PC-3 (cell line): ENCODE measurements around the gene SPTLC3. TPM values are rescaled to one million over a fixed set of nuclear protein-coding genes. Genes with fewer than 3 reads are reported as not detected.

ENCODE experiments used
- ATAC-seq: fragments of 200-7000 bp; cut with Tn5 transposase; 2 replicates; pipeline ENCODE4 v1.9.1; 2020; ENCODE audit warnings: mild to moderate bottlenecking, moderate library complexity
- BruUV-seq: library from RNA; stranded (reverse); fragments of 400-500 nt; replicated peaks from 2 replicates; lab custom pipeline; 2021; lab: Mats Ljungman, UMichigan
- CTCF ChIA-PET: fragments of 300-600 bp; sonication (Branson Sonifier 250); formaldehyde crosslinking; loops from one replicate; lab custom pipeline; 2022; ENCODE audit warnings: antibody characterized with exemption; lab: Charles Lee
- POLR2A ChIA-PET: fragments of 300-600 bp; sonication (Branson Sonifier 250); formaldehyde crosslinking; loops from one replicate; lab custom pipeline; 2022; ENCODE audit warnings: antibody characterized with exemption; ENCODE audit not compliant: unreplicated experiment; lab: Charles Lee
- DNase-seq: peaks from one replicate; pipeline ENCODE4 v3.0.0-alpha.2; 2015
- H2AFZ ChIP-seq: fragments of 300-600 bp; sonication (generic); 2 replicates; pipeline ENCODE4 v1.6.0; 2016; ENCODE audit warnings: antibody characterized with exemption, low read length
- H3F3A ChIP-seq: fragments of 300-600 bp; sonication (generic); one replicate; pipeline ENCODE4 v1.6.0; 2017; ENCODE audit warnings: antibody characterized with exemption, low read length, control low read depth, mild to moderate bottlenecking; ENCODE audit not compliant: unreplicated experiment
- H3K27ac ChIP-seq: fragments of 300-600 bp; sonication (generic); 2 replicates; pipeline ENCODE4 v1.5.1; 2016; ENCODE audit warnings: mild to moderate bottlenecking, low read length
- H3K27me3 ChIP-seq: fragments of 300-600 bp; sonication (generic); 2 replicates; pipeline ENCODE4 v1.6.1; 2016; ENCODE audit warnings: low read length, mixed read lengths
- H3K36me3 ChIP-seq: fragments of 300-600 bp; sonication (generic); 2 replicates; pipeline ENCODE4 v1.6.1; 2016; ENCODE audit warnings: low read depth, mixed run types, low read length, mixed read lengths
- H3K4me1 ChIP-seq: fragments of 300-600 bp; sonication (generic); 2 replicates; pipeline ENCODE4 v1.5.1; 2016; ENCODE audit warnings: low read length; ENCODE audit not compliant: insufficient read depth
- H3K4me2 ChIP-seq: fragments of 300-600 bp; sonication (generic); 2 replicates; pipeline ENCODE4 v1.6.0; 2016; ENCODE audit warnings: low read length
- H3K4me3 ChIP-seq: fragments of 300-600 bp; sonication (generic); 2 replicates; pipeline ENCODE4 v1.5.1; 2016; ENCODE audit warnings: mild to moderate bottlenecking, low read length, mixed read lengths
- H3K79me2 ChIP-seq: fragments of 300-600 bp; sonication (generic); 2 replicates; pipeline ENCODE4 v1.6.1; 2017; ENCODE audit warnings: low read length, mixed read lengths
- H3K9ac ChIP-seq: fragments of 300-600 bp; sonication (generic); 2 replicates; pipeline ENCODE4 v1.6.0; 2016; ENCODE audit warnings: mild to moderate bottlenecking, low read length
- H3K9me2 ChIP-seq: fragments of 300-600 bp; sonication (generic); replicated peaks from 2 replicates; pipeline ENCODE4 v1.6.1; 2016; ENCODE audit warnings: mixed run types, low read length, mixed read lengths
- H3K9me3 ChIP-seq: fragments of 300-600 bp; sonication (generic); 2 replicates; pipeline ENCODE4 v1.6.1; 2016; ENCODE audit warnings: low read length, mixed read lengths
- H4K20me1 ChIP-seq: fragments of 300-600 bp; sonication (generic); 2 replicates; pipeline ENCODE4 v1.6.1; 2016; ENCODE audit warnings: low read length, mixed read lengths
- CTCF ChIP-seq: fragments of 300-600 bp; sonication (generic); conservative IDR thresholded peaks from 2 replicates; pipeline ENCODE4 v1.5.1; 2017; ENCODE audit warnings: antibody characterized with exemption, low read depth, mild to moderate bottlenecking, low read length
- EZH2 ChIP-seq: fragments of 300-600 bp; sonication (generic); IDR thresholded peaks from one replicate; pipeline ENCODE4 v1.6.1; 2017; ENCODE audit warnings: antibody characterized with exemption, mild to moderate bottlenecking, low read length; ENCODE audit not compliant: unreplicated experiment
- EZH2phosphoT487 ChIP-seq: fragments of 300-600 bp; sonication (generic); IDR thresholded peaks from 2 replicates; pipeline ENCODE4 v1.6.1; 2018; ENCODE audit warnings: mild to moderate bottlenecking, antibody characterized with exemption, low read length, borderline replicate concordance
- intact Hi-C: fragments of 100-400 bp; cut with micrococcal nuclease; formaldehyde crosslinking; loops from 2 replicates; pipeline ENCODE4 v1.9.0; 2023
- total RNA-seq: library from RNA; depleted of rRNA; stranded (reverse); fragments of >200 nt; gene quantifications from 2 replicates; pipeline ENCODE4 v1.2.3, GENCODE V29; 2014

SPTLC3 gene
- total RNA-seq, 1 experiment from 2014 or later, result 16.3 TPM

- no peak overlapping the region for H2AFZ ChIP-seq
Observed at GRCh38 chr20:13142143-13142542, 133.4 kb downstream of the SPTLC3 start.

GRCh38 chr20:13147071-13147963 lies 138.5 kb downstream of the SPTLC3 start:
- no peaks in the 10 kb centered on the region for H3K9me3 ChIP-seq
- no peaks in the 10 kb centered on the region for H3K9me2 ChIP-seq
- H3K9ac ChIP-seq, result no peak overlapping the region
- no peak for TF ChIP-seq EZH2phosphoT487
- TF ChIP-seq CTCF, result no peak
- no peak for TF ChIP-seq EZH2
- H3K27ac ChIP-seq, result no peak overlapping the region
- no TSS peak for BruUV-seq
- H3K36me3 ChIP-seq, result no peaks in the 10 kb centered on the region
- H2AFZ ChIP-seq, result no peak overlapping the region
- no peaks in the 10 kb centered on the region for H3K4me1 ChIP-seq
- DNase-seq, result no peak
- H3K27me3 ChIP-seq, result no peaks in the 10 kb centered on the region; the same call in 1 of the 2 replicates
- no peaks in the 10 kb centered on the region for H3K79me2 ChIP-seq
- intact Hi-C loops, result no loop called here
- ChIA-PET POLR2A (no interaction called here), CTCF (no interaction called here)
- H4K20me1 ChIP-seq, result no peaks in the 10 kb centered on the region
- H3K4me2 ChIP-seq, result no peak overlapping the region
- no peaks in the 10 kb centered on the region for H3F3A ChIP-seq
- ATAC-seq, result no peak
- H3K4me3 ChIP-seq, result no peak overlapping the region

More at GRCh38 chr20:13142143-13142542, 133.4 kb downstream of the SPTLC3 start:
- intact Hi-C loops, result no loop called here
- TF ChIP-seq EZH2phosphoT487 (no peak), CTCF (no peak), EZH2 (no peak)
- H3K27ac ChIP-seq, result no peak overlapping the region
- no peak for ATAC-seq
- H4K20me1 ChIP-seq, result no peaks in the 10 kb centered on the region
- H3K4me2 ChIP-seq, result no peak overlapping the region
- H3K9me2 ChIP-seq, result no peaks in the 10 kb centered on the region
- no peak for DNase-seq
- H3K9me3 ChIP-seq, result no peaks in the 10 kb centered on the region
- H3K9ac ChIP-seq, result no peak overlapping the region
- no peaks in the 10 kb centered on the region for H3K27me3 ChIP-seq
- H3K36me3 ChIP-seq, result no peaks in the 10 kb centered on the region
- no TSS peak for BruUV-seq
- no peaks in the 10 kb centered on the region for H3K4me1 ChIP-seq
- no peaks in the 10 kb centered on the region for H3K79me2 ChIP-seq
- ChIA-PET POLR2A (no interaction called here), CTCF (no interaction called here)
- H3F3A ChIP-seq, result no peaks in the 10 kb centered on the region
- H3K4me3 ChIP-seq, result no peak overlapping the region

GRCh38 chr20:13147971-13148370 lies 139.2 kb downstream of the SPTLC3 start:
- no peaks in the 10 kb centered on the region for H3K4me1 ChIP-seq
- no peak for TF ChIP-seq EZH2phosphoT487
- no peak for TF ChIP-seq EZH2
- TF ChIP-seq CTCF, result no peak
- H3K79me2 ChIP-seq, result no peaks in the 10 kb centered on the region
- no peak for ATAC-seq
- H3K9me2 ChIP-seq, result no peaks in the 10 kb centered on the region
- intact Hi-C loops, result no loop called here
- no peak overlapping the region for H3K4me3 ChIP-seq
- BruUV-seq, result no TSS peak
- no peak overlapping the region for H3K4me2 ChIP-seq
- DNase-seq, result no peak
- H3K9ac ChIP-seq, result no peak overlapping the region
- H3K9me3 ChIP-seq, result no peaks in the 10 kb centered on the region
- H3K27me3 ChIP-seq, result no peaks in the 10 kb centered on the region; the same call in 1 of the 2 replicates
- no peaks in the 10 kb centered on the region for H3K36me3 ChIP-seq
- H4K20me1 ChIP-seq, result no peaks in the 10 kb centered on the region
- no peak overlapping the region for H2AFZ ChIP-seq
- H3K27ac ChIP-seq, result no peak overlapping the region
- no peaks in the 10 kb centered on the region for H3F3A ChIP-seq
- POLR2A ChIA-PET, result no interaction called here
- CTCF ChIA-PET, result no interaction called here
